Endothelial cell (in vitro differentiated cells): ENCODE results near the gene TBC1D1. TPM values are rescaled to one million over a fixed set of nuclear protein-coding genes. Genes with fewer than 3 reads are reported as not detected.

Experiments
- DNase-seq: peaks from one replicate; pipeline ENCODE4 v3.0.0; 2021; ENCODE audit warnings: low spot score
- H3K27ac Mint-ChIP-seq: one replicate; pipeline ENCODE4 v1.8.0; 2021; ENCODE audit warnings: mixed read lengths, inconsistent platforms; ENCODE audit not compliant: unreplicated experiment
- H3K27me3 Mint-ChIP-seq: one replicate; pipeline ENCODE4 v1.8.0; 2021; ENCODE audit warnings: mild to moderate bottlenecking, moderate library complexity, mixed read lengths, inconsistent platforms; ENCODE audit not compliant: unreplicated experiment
- H3K36me3 Mint-ChIP-seq: one replicate; pipeline ENCODE4 v1.8.0; 2021; ENCODE audit warnings: mild to moderate bottlenecking, low read depth, mixed read lengths, inconsistent platforms; ENCODE audit not compliant: unreplicated experiment
- H3K4me1 Mint-ChIP-seq: one replicate; pipeline ENCODE4 v1.8.0; 2021; ENCODE audit warnings: mild to moderate bottlenecking, mixed read lengths, inconsistent platforms; ENCODE audit not compliant: unreplicated experiment
- H3K4me3 Mint-ChIP-seq: one replicate; pipeline ENCODE4 v1.8.0; 2021; ENCODE audit warnings: mild to moderate bottlenecking, mixed read lengths, inconsistent platforms; ENCODE audit not compliant: unreplicated experiment
- H3K9me3 Mint-ChIP-seq: one replicate; pipeline ENCODE4 v1.8.0; 2021; ENCODE audit warnings: mixed read lengths, inconsistent platforms; ENCODE audit not compliant: unreplicated experiment
- CTCF ChIP-seq: fragments of 200-600 bp; sonication (generic); IDR thresholded peaks from one replicate; pipeline ENCODE4 v1.5.0; 2021; ENCODE audit warnings: antibody characterized with exemption; ENCODE audit not compliant: unreplicated experiment
- total RNA-seq: library from RNA; stranded (reverse); fragmentation: NEBNext Ultra II Directional; extraction: Animal tissue kit (Norgen Biotek cat#: 25700); gene quantifications from one replicate; pipeline ENCODE4 v1.2.1, GENCODE V29; 2021; ENCODE audit not compliant: unreplicated experiment

Gene TBC1D1
- total RNA-seq, 1 donor from 2014 or later, result 139 TPM

GRCh38 chr4:38111024-38111423 lies 220.1 kb downstream of the TBC1D1 start:
- no peak for TF ChIP-seq CTCF
- DNase-seq, result no peak
- Mint-ChIP-seq H3K4me1 (peaks cover 25% of the 10 kb centered on the region), H3K36me3 (peaks cover 22% of the 10 kb centered on the region), H3K27me3 (no peaks in the 10 kb centered on the region), H3K4me3 (no peak overlapping the region), H3K27ac (no peak overlapping the region), H3K9me3 (no peaks in the 10 kb centered on the region)

DNA sequence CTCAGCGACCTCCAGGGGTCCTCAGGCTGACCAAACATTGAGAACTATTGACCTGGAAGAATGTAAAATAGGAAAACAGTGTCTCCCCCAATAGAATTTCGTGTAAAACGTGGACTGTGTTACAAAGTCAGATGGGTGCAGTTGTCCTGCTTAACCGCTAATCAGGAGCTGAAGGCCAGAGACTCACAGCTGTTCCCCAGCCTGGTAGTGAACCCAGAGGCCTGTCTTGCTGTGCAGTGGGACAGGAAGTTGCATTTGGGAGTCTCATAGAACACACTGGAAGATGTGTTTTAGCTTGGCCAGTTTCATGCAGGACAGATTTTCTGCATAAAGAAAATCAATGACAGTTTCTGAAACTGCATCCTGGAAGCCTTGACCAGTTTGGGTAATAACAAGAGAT lies 220.8 kb downstream of the TBC1D1 start:
- H3K4me1 Mint-ChIP-seq, result peaks cover 29% of the 10 kb centered on the region
- no peak for DNase-seq
- H3K36me3 Mint-ChIP-seq, result peaks cover 22% of the 10 kb centered on the region
- TF ChIP-seq CTCF, result no peak
- no peak overlapping the region for H3K27ac Mint-ChIP-seq
- no peaks in the 10 kb centered on the region for H3K27me3 Mint-ChIP-seq
- H3K4me3 Mint-ChIP-seq, result no peak overlapping the region
- H3K9me3 Mint-ChIP-seq, result no peaks in the 10 kb centered on the region

- no peak for DNase-seq
- no peaks in the 10 kb centered on the region for H3K27me3 Mint-ChIP-seq
- H3K9me3 Mint-ChIP-seq, result no peaks in the 10 kb centered on the region
- TF ChIP-seq CTCF, result no peak
- peaks cover 29% of the 10 kb centered on the region for H3K4me1 Mint-ChIP-seq
- no peak overlapping the region for H3K4me3 Mint-ChIP-seq
- H3K27ac Mint-ChIP-seq, result no peak overlapping the region
- H3K36me3 Mint-ChIP-seq, result peaks cover 13% of the 10 kb centered on the region
Measured at GRCh38 chr4:38113132-38113531, 222.2 kb downstream of the TBC1D1 start.

- Mint-ChIP-seq H3K27me3 (no peaks in the 10 kb centered on the region), H3K9me3 (no peaks in the 10 kb centered on the region), H3K27ac (peak overlapping the region; percentile 88), H3K4me3 (no peak overlapping the region), H3K36me3 (peaks cover 10% of the 10 kb centered on the region), H3K4me1 (peaks cover 29% of the 10 kb centered on the region)
- no peak for DNase-seq
- no peak for TF ChIP-seq CTCF
Measured at GRCh38 chr4:38113551-38113950, 222.7 kb downstream of the TBC1D1 start.

- Mint-ChIP-seq H3K27me3 (no peaks in the 10 kb centered on the region), H3K4me1 (peaks cover 29% of the 10 kb centered on the region), H3K27ac (peak overlapping the region; percentile 88), H3K9me3 (no peaks in the 10 kb centered on the region), H3K4me3 (no peak overlapping the region), H3K36me3 (peaks cover 8% of the 10 kb centered on the region)
- peak; percentile 12 for DNase-seq
- TF ChIP-seq CTCF, result no peak
Measured at GRCh38 chr4:38114386-38115150, 223.7 kb downstream of the TBC1D1 start.
